Spleen (tissue), 11 donors: ENCODE data around the gene TMEM132C. TPM values are rescaled to one million over a fixed set of nuclear protein-coding genes. Genes with fewer than 3 reads are reported as not detected.

ENCODE experiments used
- DNase-seq: peaks from one replicate; pipeline ENCODE4 v3.0.0-alpha.2; 2020
- H3K27ac ChIP-seq, 8 donors: fragments of 200-600 bp; sonication (generic) in 7 of 8; 1 replicate in 4 of 8; 2 replicates in 4 of 8; pipeline versions ENCODE4 v1.5.0 to v1.8.0; 2016 to 2021; ENCODE audit warnings: inconsistent platforms in 4 of 8, mild to moderate bottlenecking in 4 of 8, moderate library complexity in 1 of 8
- H3K27me3 ChIP-seq, 7 donors: fragments of 200-600 bp; sonication (generic) in 6 of 7; replicated peaks in 1 of 7; 1 replicate in 4 of 7; 2 replicates in 3 of 7; pipeline versions ENCODE4 v1.5.0 to v1.8.0; 2016 to 2021; ENCODE audit warnings: inconsistent platforms in 3 of 7, mild to moderate bottlenecking in 1 of 7
- H3K36me3 ChIP-seq, 6 donors: fragments of 200-600 bp; sonication (generic) in 5 of 6; 1 replicate in 4 of 6; 2 replicates in 2 of 6; pipeline versions ENCODE4 v1.5.0 to v1.8.0; 2016 to 2021; ENCODE audit warnings: inconsistent platforms in 2 of 6
- H3K4me1 ChIP-seq, 6 donors: fragments of 200-600 bp; sonication (generic) in 5 of 6; 1 replicate in 3 of 6; 2 replicates in 3 of 6; pipeline versions ENCODE4 v1.5.0 to v1.8.0; 2016 to 2021; ENCODE audit warnings: inconsistent platforms in 3 of 6
- H3K4me3 ChIP-seq, 8 donors: fragments of 200-600 bp; sonication (generic) in 7 of 8; 1 replicate in 4 of 8; 2 replicates in 4 of 8; pipeline versions ENCODE4 v1.5.0 to v1.8.0; 2016 to 2021; ENCODE audit warnings: inconsistent platforms in 4 of 8, mild to moderate bottlenecking in 4 of 8, moderate library complexity in 2 of 8
- H3K9me3 ChIP-seq, 8 donors: fragments of 200-600 bp; sonication (generic) in 7 of 8; 1 replicate in 4 of 8; 2 replicates in 4 of 8; pipeline versions ENCODE4 v1.5.0 to v1.8.0; 2016 to 2021; ENCODE audit warnings: inconsistent platforms in 4 of 8
- POLR2A ChIP-seq, 3 donors: fragments of 450-650 bp; IDR thresholded peaks; one replicate each; pipeline ENCODE4 v1.5.1; 2017; ENCODE audit warnings: antibody characterized with exemption in 3 of 3, mild to moderate bottlenecking in 1 of 3
- POLR2AphosphoS5 ChIP-seq, 3 donors: sonication (generic); formaldehyde crosslinking; IDR thresholded peaks; one replicate each; pipeline ENCODE4 v1.5.1; 2017; ENCODE audit warnings: antibody characterized with exemption in 3 of 3
- WGBS, 5 donors: extraction: QIAGEN DNeasy Blood & Tissue Kit in 3 of 5; methylation state at CpG; one replicate each; pipeline versions ENCODE4 v1.1.5 to v1.1.7; 2013 to 2018; 5-methylcytosine and 5-hydroxymethylcytosine counted together
- intact Hi-C: fragments of 100-400 bp; cut with DNase I; formaldehyde crosslinking; loops from one replicate; pipeline ENCODE4 v1.15.0; 2023; ENCODE audit warnings: low total_unique reads
- polyA plus RNA-seq, 3 donors: library from polyadenylated mRNA; stranded (reverse); fragments of 200-250 nt; gene quantifications; one replicate each; pipeline ENCODE4 v1.2.1, GENCODE V29; 2013
- total RNA-seq, 7 donors: library from RNA; depleted of rRNA in 3 of 7; stranded (reverse); fragments of >200 nt in 3 of 7; fragmentation: NEBNext Ultra II Directional in 4 of 7; extraction: Animal tissue kit (Norgen Biotek cat#: 25700) in 4 of 7; gene quantifications; one replicate each; pipeline versions ENCODE4 v1.1.0 to v1.2.1, GENCODE V29; 2016 to 2021
- TF ChIP-seq, protein P1 (sequence below), 11 experiments: fragments of 200-600 bp in 7 of 11; fragments of 450-650 bp in 4 of 11; sonication (generic) in 4 of 11; IDR thresholded peaks in 8 of 11; conservative IDR thresholded peaks in 3 of 11; 1 replicate in 7 of 11; 2 replicates in 4 of 11; pipeline versions ENCODE4 v1.4.0 to v1.8.0; 2016 to 2021; ENCODE audit warnings: antibody characterized with exemption in 11 of 11, inconsistent platforms in 4 of 11, mild to moderate bottlenecking in 1 of 11
- donor health status: healthy with polysubstance abuse.
- donor health status: DM: no; HTN: no; CAD: no; lungs with moderate emphysema.
- donor health status: DM: no; HTN: no; CAD: no.
- donor health status: Bipolar disorder and iron deficiency.
- donor health status: healthy.
- donor health status: DM: no; HTN: no; CAD: no.
- donor health status: DM: yes; HTN: yes; CAD: no.

The TMEM132C gene
- total and polyA plus RNA-seq, 10 donors = 0.08 to 0.83 (median 0.25) TPM; not detected in 4

GRCh38 chr12:128519426-128519825 is 252.5 kb downstream of the TMEM132C start:
- intact Hi-C loops = no loop called here
- Histone ChIP-seq H3K27ac (no peak overlapping the region), H3K9me3 (peaks cover 0 to 30% (median 9%) of the 10 kb centered on the region in 8 donors), H3K27me3 (no peaks in the 10 kb centered on the region), H3K4me1 (no peaks in the 10 kb centered on the region), H3K4me3 (no peak overlapping the region), H3K36me3 (no peaks in the 10 kb centered on the region)
- WGBS, 5 donors = 44 to 69% (median 63%) methylated on average over 3 of the region's 3 CpGs
- TF ChIP-seq POLR2AphosphoS5 (IDR thresholded peaks at IDR 0.05) = no peak
- no peak for DNase-seq

GRCh38 chr12:128521981-128522380 is 255.0 kb downstream of the TMEM132C start:
- TF ChIP-seq POLR2AphosphoS5 (IDR thresholded peaks at IDR 0.05) = no peak
- TF ChIP-seq, protein P1, sequence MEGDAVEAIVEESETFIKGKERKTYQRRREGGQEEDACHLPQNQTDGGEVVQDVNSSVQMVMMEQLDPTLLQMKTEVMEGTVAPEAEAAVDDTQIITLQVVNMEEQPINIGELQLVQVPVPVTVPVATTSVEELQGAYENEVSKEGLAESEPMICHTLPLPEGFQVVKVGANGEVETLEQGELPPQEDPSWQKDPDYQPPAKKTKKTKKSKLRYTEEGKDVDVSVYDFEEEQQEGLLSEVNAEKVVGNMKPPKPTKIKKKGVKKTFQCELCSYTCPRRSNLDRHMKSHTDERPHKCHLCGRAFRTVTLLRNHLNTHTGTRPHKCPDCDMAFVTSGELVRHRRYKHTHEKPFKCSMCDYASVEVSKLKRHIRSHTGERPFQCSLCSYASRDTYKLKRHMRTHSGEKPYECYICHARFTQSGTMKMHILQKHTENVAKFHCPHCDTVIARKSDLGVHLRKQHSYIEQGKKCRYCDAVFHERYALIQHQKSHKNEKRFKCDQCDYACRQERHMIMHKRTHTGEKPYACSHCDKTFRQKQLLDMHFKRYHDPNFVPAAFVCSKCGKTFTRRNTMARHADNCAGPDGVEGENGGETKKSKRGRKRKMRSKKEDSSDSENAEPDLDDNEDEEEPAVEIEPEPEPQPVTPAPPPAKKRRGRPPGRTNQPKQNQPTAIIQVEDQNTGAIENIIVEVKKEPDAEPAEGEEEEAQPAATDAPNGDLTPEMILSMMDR (IDR thresholded peaks at IDR 0.05 in 8 of 11, conservative IDR thresholded peaks at IDR 0.05 in 3 of 11) = no peak
- no peak for TF ChIP-seq POLR2A (IDR thresholded peaks at IDR 0.05)
- 80 to 92% (median 89%) methylated on average over 10 of the region's 10 CpGs for WGBS, 5 donors
- Histone ChIP-seq H3K4me3 (no peak overlapping the region), H3K9me3 (peaks cover 0 to 10% (median 0%) of the 10 kb centered on the region in 8 donors), H3K4me1 (no peaks in the 10 kb centered on the region), H3K27me3 (no peaks in the 10 kb centered on the region), H3K36me3 (no peaks in the 10 kb centered on the region), H3K27ac (no peak overlapping the region)
- DNase-seq = no peak
- intact Hi-C loops = no loop called here

GRCh38 chr12:128524439-128524838 is 257.5 kb downstream of the TMEM132C start:
- Histone ChIP-seq H3K27ac (no peak overlapping the region), H3K27me3 (no peaks in the 10 kb centered on the region), H3K4me1 (no peaks in the 10 kb centered on the region), H3K9me3 (peaks cover 0 to 10% (median 0%) of the 10 kb centered on the region in 8 donors), H3K36me3 (no peaks in the 10 kb centered on the region), H3K4me3 (no peak overlapping the region)
- 69 to 88% (median 80%) methylated on average over 6 of the region's 6 CpGs for WGBS, 5 donors
- TF ChIP-seq, protein P1 (IDR thresholded peaks at IDR 0.05 in 8 of 11, conservative IDR thresholded peaks at IDR 0.05 in 3 of 11) = no peak
- no peak for TF ChIP-seq POLR2A (IDR thresholded peaks at IDR 0.05)
- no peak for TF ChIP-seq POLR2AphosphoS5 (IDR thresholded peaks at IDR 0.05)
- intact Hi-C loops = no loop called here
- no peak for DNase-seq

DNA sequence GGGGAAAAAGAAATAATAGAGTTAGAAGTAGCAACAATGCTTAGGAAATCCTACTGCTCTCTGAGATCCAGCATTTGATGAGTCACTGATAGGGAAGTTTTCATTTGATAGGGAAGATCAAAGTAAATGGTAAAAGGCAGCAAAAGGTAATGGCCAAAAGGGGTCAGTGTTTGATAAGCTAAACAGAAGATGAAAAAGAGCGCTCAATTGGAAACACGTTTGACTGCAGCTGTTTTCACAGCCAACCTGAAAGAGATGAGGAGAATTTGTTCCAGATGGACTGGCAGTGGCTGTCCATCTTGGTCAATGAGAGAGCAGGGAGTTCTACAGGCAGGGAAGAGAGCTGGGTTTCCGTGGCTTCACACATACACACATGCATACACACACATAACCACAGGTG is 264.2 kb downstream of the TMEM132C start:
- WGBS, 5 donors = 43 to 59% (median 55%) methylated on average over 3 of the region's 3 CpGs
- no peak for DNase-seq
- H3K9me3 ChIP-seq = peaks cover 0 to 3% (median 0%) of the 10 kb centered on the region in 8 donors
- no peak for TF ChIP-seq POLR2AphosphoS5 (IDR thresholded peaks at IDR 0.05)
- no peak for TF ChIP-seq POLR2A (IDR thresholded peaks at IDR 0.05)
- TF ChIP-seq, protein P1 (IDR thresholded peaks at IDR 0.05 in 8 of 11, conservative IDR thresholded peaks at IDR 0.05 in 3 of 11) = no peak
- peaks cover 0 to 7% (median 0%) of the 10 kb centered on the region in 7 donors for H3K27me3 ChIP-seq
- H3K4me3 ChIP-seq = no peak overlapping the region
- no peak overlapping the region for H3K27ac ChIP-seq
- intact Hi-C loops = no loop called here
- no peaks in the 10 kb centered on the region for H3K36me3 ChIP-seq
- no peaks in the 10 kb centered on the region for H3K4me1 ChIP-seq

GRCh38 chr12:128534906-128535305 is 267.9 kb downstream of the TMEM132C start:
- no peaks in the 10 kb centered on the region for H3K36me3 ChIP-seq
- H3K4me3 ChIP-seq = no peak overlapping the region
- H3K4me1 ChIP-seq = no peaks in the 10 kb centered on the region
- no peak overlapping the region for H3K27ac ChIP-seq
- intact Hi-C loops = no loop called here
- no peak for DNase-seq
- TF ChIP-seq POLR2AphosphoS5 (IDR thresholded peaks at IDR 0.05) = no peak
- TF ChIP-seq, protein P1 (IDR thresholded peaks at IDR 0.05 in 8 of 11, conservative IDR thresholded peaks at IDR 0.05 in 3 of 11) = no peak
- no peak for TF ChIP-seq POLR2A (IDR thresholded peaks at IDR 0.05)
- H3K9me3 ChIP-seq = peaks cover 0 to 20% (median 4%) of the 10 kb centered on the region in 8 donors
- WGBS, 5 donors = 40 to 57% (median 51%) methylated on average over 5 of the region's 5 CpGs
- peaks cover 0 to 7% (median 0%) of the 10 kb centered on the region in 7 donors for H3K27me3 ChIP-seq
